ENCODE measurements around the gene SHISA8.
A peak's percentile ranks its signal among the peaks of the same experiment; 100 is the strongest.
"Not testable (repeated sequence)": the region's sequence is repeated elsewhere in the genome, so short reads cannot be mapped to it uniquely, and the experiment has no call there.

Gene SHISA8

DNA sequence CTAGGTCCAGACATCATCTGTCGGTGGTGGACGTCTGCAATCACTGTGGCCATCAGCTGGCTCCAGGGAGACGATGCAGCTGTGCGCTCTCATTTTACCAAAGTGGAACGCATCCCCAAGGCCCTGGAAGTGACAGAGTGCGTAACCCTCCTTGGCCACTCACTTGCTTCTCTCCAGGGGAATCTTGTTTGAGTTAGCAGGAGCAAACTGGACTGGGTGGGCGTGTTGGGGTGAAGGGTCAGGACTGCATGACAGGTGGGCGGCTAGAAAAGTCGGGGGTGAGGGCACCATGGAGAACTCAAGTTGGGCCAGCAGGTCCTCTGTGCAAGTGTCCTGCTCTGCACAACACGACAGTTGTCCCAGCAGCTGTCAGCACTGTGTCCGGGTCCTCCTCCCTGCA is 16.2 kb downstream of the SHISA8 start:
- no peak for DNase-seq

DNA sequence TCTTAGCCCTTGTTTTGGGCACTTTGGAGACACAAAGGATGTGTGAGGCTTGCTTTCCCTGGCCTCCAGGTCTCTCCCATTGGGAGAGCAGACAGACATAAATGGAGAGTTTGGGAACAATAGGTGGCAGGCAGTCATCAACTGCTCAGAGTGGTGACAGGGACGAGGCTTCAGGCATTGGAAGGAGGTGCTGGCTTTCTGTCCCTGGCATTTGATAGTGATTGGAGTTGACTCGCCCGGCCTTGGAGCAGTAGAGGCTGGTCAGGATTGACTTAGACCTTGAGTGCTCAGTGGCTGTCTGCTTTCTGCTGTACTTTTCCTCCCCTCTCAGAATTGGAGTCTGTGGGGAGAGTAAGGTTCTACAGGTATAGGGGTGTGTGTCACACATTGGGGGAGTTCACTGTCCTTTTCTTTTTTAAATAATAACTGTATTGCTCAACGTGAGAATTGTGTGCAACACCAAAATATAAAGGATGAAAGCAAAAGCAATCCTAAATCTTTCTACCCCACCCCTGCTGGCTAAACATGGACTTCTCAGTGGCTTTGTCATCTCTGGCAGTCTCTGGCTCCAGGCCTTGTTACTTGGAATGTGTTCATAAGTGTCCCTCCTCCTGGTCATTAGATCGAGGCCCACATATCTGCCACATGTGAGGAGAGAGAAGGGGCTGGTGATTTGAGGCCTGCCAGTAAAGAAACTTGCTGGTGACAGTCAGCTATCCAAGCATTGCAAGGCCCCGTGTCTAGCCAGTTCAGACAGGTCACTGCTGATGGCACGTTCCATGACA is 21.1 kb downstream of the SHISA8 start:
- DNase-seq: no peak

- no peak for DNase-seq
Observed at GRCh38 chr22:41892721-41893120, 22.2 kb downstream of the SHISA8 start.

GRCh38 chr22:41891407-41891806 is 23.5 kb downstream of the SHISA8 start:
- DNase-seq: no peak

GRCh38 chr22:41888627-41889200 is 26.2 kb downstream of the SHISA8 start:
- DNase-seq: no peak

DNA sequence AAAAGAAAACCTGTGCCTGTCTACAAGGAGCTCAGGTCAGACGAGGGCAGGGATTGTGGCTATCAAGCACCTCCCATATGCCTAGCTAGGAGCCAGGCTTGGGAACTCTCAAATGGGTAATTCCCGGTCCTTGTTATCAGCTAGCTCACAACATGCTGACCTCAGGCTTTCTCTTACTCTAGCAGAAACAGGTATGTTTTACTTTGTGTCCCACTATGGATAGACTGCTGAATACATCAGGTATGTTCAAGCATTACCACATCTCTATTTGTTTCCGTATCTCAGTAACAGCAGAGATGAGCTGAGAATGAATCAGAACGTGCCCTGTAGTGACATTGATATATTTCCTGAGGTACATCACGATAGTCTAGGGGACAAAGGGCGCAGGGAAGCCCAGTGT is 29.4 kb downstream of the SHISA8 start:
- DNase-seq: no peak

GRCh38 chr22:41885116-41885515 is 29.8 kb downstream of the SHISA8 start:
- DNase-seq: no peak

DNA sequence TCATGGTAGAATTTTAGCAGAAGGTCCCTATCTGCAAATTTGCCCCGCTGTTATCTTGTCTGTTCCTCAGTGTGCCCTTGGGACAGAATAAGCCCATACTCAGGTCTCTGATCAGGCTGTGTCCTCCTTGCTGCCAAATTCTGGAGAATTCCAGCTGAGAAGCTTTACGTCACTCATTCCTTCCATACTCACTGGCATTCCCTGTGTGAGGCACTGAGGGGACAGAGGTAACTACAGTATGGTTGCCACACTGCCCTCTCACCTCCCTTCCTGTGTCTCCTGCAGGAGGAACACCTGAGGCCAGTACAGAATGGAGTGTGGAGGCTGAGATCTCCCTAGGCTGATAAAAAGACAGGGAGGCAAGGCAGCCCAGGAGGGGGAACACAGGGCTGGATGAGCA is 31.5 kb downstream of the SHISA8 start:
- no peak for DNase-seq

DNA sequence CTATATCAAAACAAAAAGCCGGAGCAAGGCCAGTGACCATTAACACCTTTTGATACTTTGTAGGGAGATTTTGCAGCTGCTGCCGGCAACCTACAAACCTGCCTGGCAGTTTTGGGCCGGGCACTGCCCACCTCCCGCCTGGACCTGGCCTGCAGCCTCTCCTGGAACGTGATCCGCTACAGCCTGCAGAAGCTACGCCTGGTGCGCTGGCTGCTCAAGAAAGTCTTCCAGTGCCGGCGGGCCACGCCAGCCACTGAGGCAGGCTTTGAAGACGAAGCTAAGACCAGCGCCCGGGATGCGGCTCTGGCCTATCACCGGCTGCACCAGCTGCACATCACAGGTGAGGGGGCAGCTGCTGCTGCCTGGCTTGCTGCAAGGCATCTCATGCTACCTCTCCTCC is 34.2 kb downstream of the SHISA8 start:
- DNase-seq: no peak

GRCh38 chr22:41876675-41877074 is 38.2 kb downstream of the SHISA8 start:
- DNase-seq: no peak

- DNase-seq: no peak
Observed at GRCh38 chr22:41876275-41876674, 38.6 kb downstream of the SHISA8 start.

- no peak for DNase-seq
Observed at GRCh38 chr22:41875531-41876270, 39.2 kb downstream of the SHISA8 start.

DNA sequence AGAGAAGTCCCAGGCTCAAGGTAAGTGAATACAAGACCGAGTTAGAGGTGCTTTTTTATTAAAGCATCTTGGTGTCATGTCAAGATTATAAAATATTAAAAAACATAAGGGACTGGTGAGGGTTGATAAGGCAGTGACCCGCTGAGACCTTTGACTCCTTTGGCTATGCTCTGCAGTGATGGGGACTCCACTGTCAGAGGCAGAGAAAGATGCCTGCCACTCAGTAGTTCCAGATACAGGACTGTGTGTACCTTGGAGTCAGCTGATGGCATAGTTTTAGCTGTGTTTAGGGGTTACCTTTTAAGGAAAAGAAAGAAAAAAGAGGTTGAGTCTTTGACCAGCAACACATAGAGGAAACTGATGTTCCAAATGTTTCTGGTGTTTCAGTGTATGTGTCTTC is 40.8 kb downstream of the SHISA8 start:
- no peak for DNase-seq

- peak; percentile 70 for DNase-seq
Observed at GRCh38 chr22:41873391-41873790, 41.5 kb downstream of the SHISA8 start.

- no peak for DNase-seq
Observed at GRCh38 chr22:41870786-41871185, 44.1 kb downstream of the SHISA8 start.

DNA sequence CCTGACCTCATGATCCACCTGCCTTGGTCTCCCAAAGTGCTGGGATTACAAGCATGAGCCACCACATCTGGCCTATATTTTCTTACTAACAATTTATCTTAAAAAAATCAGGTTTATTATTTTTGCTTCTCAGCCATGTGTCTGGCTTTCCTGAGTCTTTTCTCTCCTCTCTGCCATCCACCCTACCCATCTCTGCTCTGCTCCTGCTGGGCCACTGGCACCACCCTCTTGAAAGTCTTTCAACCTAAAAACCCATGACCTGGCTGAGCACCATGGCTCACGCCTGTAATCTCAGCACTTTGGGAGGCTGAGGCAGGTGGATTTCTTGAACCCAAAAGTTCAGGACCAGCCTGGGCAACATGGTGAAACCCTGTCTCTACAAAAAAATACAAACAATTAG is 44.8 kb downstream of the SHISA8 start:
- not testable (repeated sequence) for DNase-seq

DNA sequence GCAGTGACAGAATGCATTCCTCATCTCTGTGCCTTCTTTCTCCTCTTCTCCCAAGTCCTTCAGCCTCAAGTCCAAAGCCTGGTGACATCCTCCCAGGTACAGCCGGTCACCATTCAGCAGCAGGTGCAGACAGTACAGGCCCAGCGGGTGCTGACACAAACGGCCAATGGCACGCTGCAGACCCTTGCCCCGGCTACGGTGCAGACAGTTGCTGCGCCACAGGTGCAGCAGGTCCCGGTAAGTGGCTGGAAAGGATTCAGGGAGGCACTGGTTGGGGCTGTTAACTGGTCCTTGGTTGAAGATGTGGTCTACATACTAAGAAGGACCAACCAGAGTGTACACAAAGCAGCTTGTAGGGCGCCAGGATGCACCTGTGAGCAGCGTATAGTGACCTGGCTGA is 46.3 kb downstream of the SHISA8 start:
- DNase-seq: no peak

- no peak for DNase-seq
Observed at GRCh38 chr22:41863472-41863871, 51.4 kb downstream of the SHISA8 start.

- DNase-seq: peak; percentile 71
Observed at GRCh38 chr22:41862530-41863266, 52.2 kb downstream of the SHISA8 start.

DNA sequence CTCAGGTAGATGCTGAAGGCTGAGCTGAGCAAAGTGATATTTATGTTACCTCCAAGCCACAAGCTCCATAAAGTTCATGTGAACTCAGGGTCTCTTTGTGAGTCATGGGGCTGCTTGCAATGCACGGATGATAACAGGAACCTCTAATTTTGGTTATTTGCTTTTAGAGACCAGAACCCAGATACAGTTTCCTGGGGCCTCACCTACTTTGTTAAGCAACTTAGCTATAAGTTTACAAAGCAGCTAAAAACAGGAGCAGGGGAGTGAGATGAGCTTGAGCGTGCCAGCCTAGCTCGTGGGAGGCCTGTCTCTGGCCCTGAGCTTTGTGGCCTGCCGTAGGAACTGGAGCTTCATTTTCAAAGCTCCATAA is 52.7 kb downstream of the SHISA8 start:
- DNase-seq: peak; percentile 73

All from activated CD4-positive, alpha-beta T cell treated with anti-CD3 and anti-CD28 coated beads, Interleukin-2, Interleukin-6, amounts not matched to agents 100 ng/mL and 50 ng/mL, durations not matched to agents 16 hours and 8 hours (primary cell).